OCI-LY1 (cell line): Measurements from ENCODE around the gene CTSV.

ENCODE experiments used
- H2AFZ ChIP-seq: fragments of 200-600 bp; sonication (generic), shearing (Covaris generic); 2 replicates; pipeline ENCODE4 v1.6.0; 2014; ENCODE audit warnings: antibody characterized with exemption, mild to moderate bottlenecking, low read length
- H3F3A ChIP-seq: fragments of 200-600 bp; sonication (generic), shearing (Covaris generic); 2 replicates; pipeline ENCODE4 v1.6.0; 2014; ENCODE audit warnings: mild to moderate bottlenecking, antibody characterized with exemption, low read length, moderate library complexity; ENCODE audit not compliant: insufficient read depth
- H3K27ac ChIP-seq: fragments of 200-600 bp; sonication (generic); 2 replicates; pipeline ENCODE4 v1.5.1; 2014; ENCODE audit warnings: low read length, mixed run types, mild to moderate bottlenecking, low read depth; ENCODE audit not compliant: poor library complexity, severe bottlenecking
- H3K27me3 ChIP-seq: fragments of 200-600 bp; sonication (generic); 2 replicates; pipeline ENCODE4 v1.6.0; 2014; ENCODE audit warnings: antibody characterized with exemption, mild to moderate bottlenecking, low read length, moderate library complexity; ENCODE audit not compliant: insufficient read depth
- H3K36me3 ChIP-seq: fragments of 200-600 bp; sonication (generic); 2 replicates; pipeline ENCODE4 v1.6.1; 2014; ENCODE audit warnings: mild to moderate bottlenecking, antibody characterized with exemption, low read length, moderate library complexity, mixed read lengths; ENCODE audit not compliant: insufficient read depth
- H3K4me1 ChIP-seq: fragments of 200-600 bp; sonication (generic); 2 replicates; pipeline ENCODE4 v1.5.1; 2014; ENCODE audit warnings: mild to moderate bottlenecking, low read length, moderate library complexity; ENCODE audit not compliant: insufficient read depth, severe bottlenecking
- H3K4me2 ChIP-seq: fragments of 200-600 bp; sonication (generic), shearing (Covaris generic); 2 replicates; pipeline ENCODE4 v1.6.1; 2014; ENCODE audit warnings: low read length
- H3K4me3 ChIP-seq: fragments of 200-600 bp; sonication (generic); 2 replicates; pipeline ENCODE4 v1.5.1; 2014; ENCODE audit warnings: low read length, low read depth, mild to moderate bottlenecking, mixed read lengths; ENCODE audit not compliant: poor library complexity, severe bottlenecking
- H3K79me2 ChIP-seq: fragments of 200-600 bp; shearing (Covaris generic); 2 replicates; pipeline ENCODE4 v1.6.1; 2016; ENCODE audit warnings: mixed run types, low read length, mixed read lengths; ENCODE audit not compliant: insufficient read depth
- H3K9ac ChIP-seq: fragments of 200-600 bp; sonication (generic), shearing (Covaris generic); 2 replicates; pipeline ENCODE4 v1.6.1; 2014; ENCODE audit warnings: mild to moderate bottlenecking, low read length, mixed read lengths
- H3K9me2 ChIP-seq: fragments of 200-600 bp; sonication (generic), shearing (Covaris generic); 2 replicates; pipeline ENCODE4 v1.6.1; 2014; ENCODE audit warnings: low read depth, mild to moderate bottlenecking, low read length, mixed read lengths
- H3K9me3 ChIP-seq: fragments of 200-600 bp; shearing (Covaris generic); 2 replicates; pipeline ENCODE4 v1.6.1; 2014; ENCODE audit warnings: low read length, mixed read lengths
- H4K20me1 ChIP-seq: fragments of 200-600 bp; sonication (generic), shearing (Covaris generic); 2 replicates; pipeline ENCODE4 v1.6.0; 2016; ENCODE audit warnings: mild to moderate bottlenecking, low read length; ENCODE audit not compliant: insufficient read depth
- EZH2 ChIP-seq: fragments of 200-600 bp; sonication (generic), shearing (Covaris generic); IDR thresholded peaks from 2 replicates; pipeline ENCODE4 v1.8.0; 2017; ENCODE audit warnings: borderline replicate concordance, mixed run types, mild to moderate bottlenecking, antibody characterized with exemption, low read length, moderate library complexity, mixed read lengths
- TF ChIP-seq, protein P1 (sequence below): fragments of 200-600 bp; sonication (generic), shearing (Covaris generic); IDR thresholded peaks from 2 replicates; pipeline ENCODE4 v1.5.1; 2017; ENCODE audit warnings: mild to moderate bottlenecking, antibody characterized with exemption, low read length, moderate library complexity, mixed read lengths

Gene CTSV

DNA sequence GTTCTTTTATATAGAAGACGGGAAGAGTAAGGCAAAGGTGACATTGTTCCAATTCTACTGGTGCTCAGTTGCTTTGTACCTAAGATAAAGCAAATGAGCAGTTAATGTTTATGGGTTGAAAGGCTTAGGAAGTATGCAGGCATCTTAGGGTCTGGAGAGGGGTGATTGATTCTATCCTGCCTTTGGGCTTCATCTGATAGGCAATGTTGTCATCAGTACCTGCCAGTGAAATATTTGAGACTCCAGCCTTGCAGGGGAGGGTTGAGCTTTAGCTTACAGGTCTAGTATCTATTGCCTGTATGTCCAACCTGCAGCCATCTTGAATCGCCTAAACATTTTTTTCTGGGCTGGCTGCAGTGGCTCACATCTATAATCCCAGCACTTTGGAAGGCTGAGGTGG, 13.8 kb upstream of the CTSV start:
- Histone ChIP-seq H3K4me2 (no peak overlapping the region), H3K9ac (no peak overlapping the region), H3K27ac (no peak overlapping the region), H3K36me3 (no peaks in the 10 kb centered on the region), H3K27me3 (no peaks in the 10 kb centered on the region), H3K9me3 (no peaks in the 10 kb centered on the region), H3K9me2 (no peaks in the 10 kb centered on the region), H3K4me1 (no peaks in the 10 kb centered on the region), H3F3A (no peaks in the 10 kb centered on the region), H4K20me1 (no peaks in the 10 kb centered on the region), H3K79me2 (no peaks in the 10 kb centered on the region), H2AFZ (no peak overlapping the region), H3K4me3 (no peak overlapping the region)
- TF ChIP-seq EZH2: no peak
- TF ChIP-seq, protein P1, sequence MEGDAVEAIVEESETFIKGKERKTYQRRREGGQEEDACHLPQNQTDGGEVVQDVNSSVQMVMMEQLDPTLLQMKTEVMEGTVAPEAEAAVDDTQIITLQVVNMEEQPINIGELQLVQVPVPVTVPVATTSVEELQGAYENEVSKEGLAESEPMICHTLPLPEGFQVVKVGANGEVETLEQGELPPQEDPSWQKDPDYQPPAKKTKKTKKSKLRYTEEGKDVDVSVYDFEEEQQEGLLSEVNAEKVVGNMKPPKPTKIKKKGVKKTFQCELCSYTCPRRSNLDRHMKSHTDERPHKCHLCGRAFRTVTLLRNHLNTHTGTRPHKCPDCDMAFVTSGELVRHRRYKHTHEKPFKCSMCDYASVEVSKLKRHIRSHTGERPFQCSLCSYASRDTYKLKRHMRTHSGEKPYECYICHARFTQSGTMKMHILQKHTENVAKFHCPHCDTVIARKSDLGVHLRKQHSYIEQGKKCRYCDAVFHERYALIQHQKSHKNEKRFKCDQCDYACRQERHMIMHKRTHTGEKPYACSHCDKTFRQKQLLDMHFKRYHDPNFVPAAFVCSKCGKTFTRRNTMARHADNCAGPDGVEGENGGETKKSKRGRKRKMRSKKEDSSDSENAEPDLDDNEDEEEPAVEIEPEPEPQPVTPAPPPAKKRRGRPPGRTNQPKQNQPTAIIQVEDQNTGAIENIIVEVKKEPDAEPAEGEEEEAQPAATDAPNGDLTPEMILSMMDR: no peak

DNA sequence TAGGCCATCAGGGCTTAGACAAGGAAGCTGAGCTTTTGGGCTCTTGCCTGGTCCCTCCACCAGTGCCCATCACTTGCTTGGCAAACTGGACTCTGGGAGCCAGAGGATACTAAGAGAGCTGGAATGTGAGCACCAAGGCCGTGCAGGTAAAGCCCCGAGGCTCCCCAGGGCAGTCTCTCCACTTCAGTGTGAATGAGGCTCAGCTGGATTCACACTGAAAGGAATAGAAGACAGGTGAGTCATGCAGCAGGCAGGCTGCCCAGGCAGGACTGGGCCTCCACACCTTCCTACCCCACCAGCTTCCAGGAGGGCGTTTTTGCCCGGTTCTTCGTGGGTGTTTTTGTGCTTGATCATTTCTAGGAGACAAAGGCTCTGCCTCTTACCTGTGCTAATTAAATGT, 7.3 kb upstream of the CTSV start:
- no peak overlapping the region for H2AFZ ChIP-seq
- H3K79me2 ChIP-seq: no peaks in the 10 kb centered on the region
- no peak overlapping the region for H3K27ac ChIP-seq
- 0 out of 2 replicates have a peak, but pooled peaks cover 5% of the 10 kb centered on the region for H3K27me3 ChIP-seq
- no peaks in the 10 kb centered on the region for H3F3A ChIP-seq
- H3K4me2 ChIP-seq: no peak overlapping the region
- H3K36me3 ChIP-seq: no peaks in the 10 kb centered on the region
- no peaks in the 10 kb centered on the region for H3K9me3 ChIP-seq
- no peak overlapping the region for H3K9ac ChIP-seq
- no peak overlapping the region for H3K4me3 ChIP-seq
- no peaks in the 10 kb centered on the region for H3K9me2 ChIP-seq
- H4K20me1 ChIP-seq: no peaks in the 10 kb centered on the region
- H3K4me1 ChIP-seq: no peaks in the 10 kb centered on the region
- TF ChIP-seq, protein P1: no peak
- TF ChIP-seq EZH2: no peak

- H3K36me3 ChIP-seq: no peaks in the 10 kb centered on the region
These were observed 6.4 kb upstream of the CTSV start for GRCh38 chr9:97045300-97045699.

More at GRCh38 chr9:97045300-97045699, 6.4 kb upstream of the CTSV start:
- Histone ChIP-seq H3K79me2 (no peaks in the 10 kb centered on the region), H4K20me1 (no peaks in the 10 kb centered on the region), H3K9me3 (no peaks in the 10 kb centered on the region), H3K9me2 (no peaks in the 10 kb centered on the region), H3K9ac (no peak overlapping the region), H3K4me3 (no peak overlapping the region), H3K4me1 (no peaks in the 10 kb centered on the region), H3K27ac (no peak overlapping the region), H2AFZ (no peak overlapping the region), H3F3A (no peaks in the 10 kb centered on the region), H3K4me2 (no peak overlapping the region), H3K27me3 (0 out of 2 replicates have a peak, but pooled peaks cover 5% of the 10 kb centered on the region)
- TF ChIP-seq, protein P1: no peak
- TF ChIP-seq EZH2: no peak
